ENCODE results near the gene IL18RAP.

IL18RAP gene

DNA sequence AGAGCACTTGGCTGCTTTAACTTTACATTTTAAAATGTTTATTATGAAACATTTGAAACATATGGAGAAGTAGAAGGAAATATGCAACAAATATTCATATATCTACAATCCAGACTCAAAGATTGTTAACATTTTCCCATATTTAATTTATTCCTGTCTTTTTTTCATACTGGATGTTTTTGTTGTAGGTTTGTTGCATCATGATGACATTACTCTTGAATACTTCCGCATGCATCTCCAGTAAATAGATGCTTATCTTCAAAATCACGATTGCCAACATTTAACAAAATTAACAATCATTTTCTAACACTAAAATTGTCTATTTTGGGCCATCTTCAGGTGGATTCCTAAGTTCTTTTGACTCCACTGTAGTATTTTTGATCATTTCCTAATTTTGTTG is 21.1 kb upstream of the IL18RAP start:
- TF ChIP-seq, protein P1, sequence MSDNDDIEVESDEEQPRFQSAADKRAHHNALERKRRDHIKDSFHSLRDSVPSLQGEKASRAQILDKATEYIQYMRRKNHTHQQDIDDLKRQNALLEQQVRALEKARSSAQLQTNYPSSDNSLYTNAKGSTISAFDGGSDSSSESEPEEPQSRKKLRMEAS (IDR thresholded peaks at IDR 0.05), result no peak
- no peak for TF ChIP-seq CREB1 (IDR thresholded peaks at IDR 0.05; ENCODE audit: low read depth)
- no peak for TF ChIP-seq EP300 (IDR thresholded peaks at IDR 0.05; ENCODE audit: borderline replicate concordance)
- no peak for TF ChIP-seq TCF12 (IDR thresholded peaks at IDR 0.05; ENCODE audit: low read depth)
- TF ChIP-seq, protein P2, sequence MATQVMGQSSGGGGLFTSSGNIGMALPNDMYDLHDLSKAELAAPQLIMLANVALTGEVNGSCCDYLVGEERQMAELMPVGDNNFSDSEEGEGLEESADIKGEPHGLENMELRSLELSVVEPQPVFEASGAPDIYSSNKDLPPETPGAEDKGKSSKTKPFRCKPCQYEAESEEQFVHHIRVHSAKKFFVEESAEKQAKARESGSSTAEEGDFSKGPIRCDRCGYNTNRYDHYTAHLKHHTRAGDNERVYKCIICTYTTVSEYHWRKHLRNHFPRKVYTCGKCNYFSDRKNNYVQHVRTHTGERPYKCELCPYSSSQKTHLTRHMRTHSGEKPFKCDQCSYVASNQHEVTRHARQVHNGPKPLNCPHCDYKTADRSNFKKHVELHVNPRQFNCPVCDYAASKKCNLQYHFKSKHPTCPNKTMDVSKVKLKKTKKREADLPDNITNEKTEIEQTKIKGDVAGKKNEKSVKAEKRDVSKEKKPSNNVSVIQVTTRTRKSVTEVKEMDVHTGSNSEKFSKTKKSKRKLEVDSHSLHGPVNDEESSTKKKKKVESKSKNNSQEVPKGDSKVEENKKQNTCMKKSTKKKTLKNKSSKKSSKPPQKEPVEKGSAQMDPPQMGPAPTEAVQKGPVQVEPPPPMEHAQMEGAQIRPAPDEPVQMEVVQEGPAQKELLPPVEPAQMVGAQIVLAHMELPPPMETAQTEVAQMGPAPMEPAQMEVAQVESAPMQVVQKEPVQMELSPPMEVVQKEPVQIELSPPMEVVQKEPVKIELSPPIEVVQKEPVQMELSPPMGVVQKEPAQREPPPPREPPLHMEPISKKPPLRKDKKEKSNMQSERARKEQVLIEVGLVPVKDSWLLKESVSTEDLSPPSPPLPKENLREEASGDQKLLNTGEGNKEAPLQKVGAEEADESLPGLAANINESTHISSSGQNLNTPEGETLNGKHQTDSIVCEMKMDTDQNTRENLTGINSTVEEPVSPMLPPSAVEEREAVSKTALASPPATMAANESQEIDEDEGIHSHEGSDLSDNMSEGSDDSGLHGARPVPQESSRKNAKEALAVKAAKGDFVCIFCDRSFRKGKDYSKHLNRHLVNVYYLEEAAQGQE (IDR thresholded peaks at IDR 0.05; ENCODE audit: low read depth), result no peak
- TF ChIP-seq YY1 (IDR thresholded peaks at IDR 0.05; ENCODE audit: low read depth), result no peak
- no peak for TF ChIP-seq CEBPB (IDR thresholded peaks at IDR 0.05)
- no peak for TF ChIP-seq TEAD4 (IDR thresholded peaks at IDR 0.05)
- TF ChIP-seq EGR1 (IDR thresholded peaks at IDR 0.05), result no peak

DNA sequence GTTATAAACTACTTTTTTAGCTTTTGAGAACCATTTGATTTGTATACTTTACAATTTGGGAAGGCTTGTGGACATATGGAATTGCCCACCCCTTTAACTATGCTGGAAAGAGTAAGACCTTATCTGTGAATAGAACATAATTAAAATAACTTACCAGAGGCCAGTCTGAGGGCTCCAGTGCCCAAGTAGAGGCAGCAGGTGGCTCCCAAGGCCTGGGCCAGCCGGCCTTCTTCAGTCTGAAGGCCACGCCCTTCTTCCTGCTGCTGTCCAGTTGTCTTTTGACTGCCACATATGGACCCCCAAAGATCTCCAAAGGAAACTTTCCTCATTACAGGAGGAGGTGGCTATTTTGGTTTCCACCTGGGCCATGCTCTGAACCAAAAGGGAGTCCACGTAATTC is 12.0 kb upstream of the IL18RAP start:
- TF ChIP-seq EGR1 (IDR thresholded peaks at IDR 0.05), result no peak
- TF ChIP-seq, protein P2 (IDR thresholded peaks at IDR 0.05; ENCODE audit: low read depth), result 0 out of 2 replicates have a peak, but pooled peaks have one; percentile 7

DNA sequence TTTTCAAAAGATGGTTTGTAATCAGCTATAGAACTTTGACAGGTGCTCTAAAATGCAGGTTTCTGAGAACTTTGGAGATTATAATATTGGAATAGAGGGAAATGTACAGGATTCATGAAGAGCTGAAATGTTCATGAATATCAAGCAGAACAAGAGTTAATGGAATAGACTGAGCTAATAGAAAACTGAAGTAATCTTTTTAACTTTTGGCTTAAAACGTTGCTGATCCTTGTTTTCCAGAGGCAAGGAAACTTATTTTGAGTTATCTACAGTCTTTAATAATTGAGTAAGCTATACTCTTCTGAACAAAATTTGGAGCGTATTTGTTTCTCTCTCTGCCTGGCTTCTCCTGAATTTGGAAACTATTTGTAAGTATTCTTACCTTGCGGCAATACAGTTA is 10.8 kb upstream of the IL18RAP start:
- TF ChIP-seq, protein P1 (IDR thresholded peaks at IDR 0.05), result no peak
- TF ChIP-seq EGR1 (IDR thresholded peaks at IDR 0.05), result no peak
- TF ChIP-seq NFIC (IDR thresholded peaks at IDR 0.05), result no peak
- TF ChIP-seq TCF12 (IDR thresholded peaks at IDR 0.05; ENCODE audit: low read depth), result no peak
- no peak for TF ChIP-seq ZBTB7A (IDR thresholded peaks at IDR 0.05; ENCODE audit: low read depth)
- no peak for TF ChIP-seq TAF1 (IDR thresholded peaks at IDR 0.05; ENCODE audit: low read depth)
- no peak for TF ChIP-seq CREB1 (IDR thresholded peaks at IDR 0.05; ENCODE audit: low read depth)
- TF ChIP-seq, protein P3, sequence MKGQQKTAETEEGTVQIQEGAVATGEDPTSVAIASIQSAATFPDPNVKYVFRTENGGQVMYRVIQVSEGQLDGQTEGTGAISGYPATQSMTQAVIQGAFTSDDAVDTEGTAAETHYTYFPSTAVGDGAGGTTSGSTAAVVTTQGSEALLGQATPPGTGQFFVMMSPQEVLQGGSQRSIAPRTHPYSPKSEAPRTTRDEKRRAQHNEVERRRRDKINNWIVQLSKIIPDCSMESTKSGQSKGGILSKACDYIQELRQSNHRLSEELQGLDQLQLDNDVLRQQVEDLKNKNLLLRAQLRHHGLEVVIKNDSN (IDR thresholded peaks at IDR 0.05), result no peak
- no peak for TF ChIP-seq YY1 (IDR thresholded peaks at IDR 0.05; ENCODE audit: low read depth)
- TF ChIP-seq, protein P2 (IDR thresholded peaks at IDR 0.05; ENCODE audit: low read depth), result no peak
- no peak for TF ChIP-seq FOXM1 (IDR thresholded peaks at IDR 0.05; ENCODE audit: borderline replicate concordance, low read depth)
- TF ChIP-seq RAD21 (IDR thresholded peaks at IDR 0.05; ENCODE audit: low read depth), result no peak
- TF ChIP-seq CEBPB (IDR thresholded peaks at IDR 0.05), result no peak
- no peak for TF ChIP-seq TEAD4 (IDR thresholded peaks at IDR 0.05)
- TF ChIP-seq EP300 (IDR thresholded peaks at IDR 0.05; ENCODE audit: borderline replicate concordance), result no peak

DNA sequence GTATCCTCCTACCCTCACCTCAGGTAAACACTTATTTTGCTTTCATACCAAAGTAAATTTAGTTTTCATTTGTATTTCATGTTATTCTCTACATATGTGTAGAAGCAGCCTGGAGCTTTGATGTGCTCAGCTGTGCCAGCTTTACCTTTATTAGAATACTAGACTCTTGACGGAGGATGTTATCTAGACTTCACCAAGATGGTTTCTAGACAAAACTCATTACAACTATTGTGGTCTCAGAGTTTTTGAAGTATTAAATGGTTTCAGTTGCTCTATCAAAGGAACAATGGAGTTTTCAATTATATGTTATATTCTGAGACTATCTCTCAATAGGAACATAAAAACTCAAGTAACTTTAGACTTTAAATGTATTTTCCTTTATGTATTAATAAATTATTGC is 5.0 kb upstream of the IL18RAP start:
- TF ChIP-seq EP300 (IDR thresholded peaks at IDR 0.05; ENCODE audit: borderline replicate concordance) (no peak), YY1 (IDR thresholded peaks at IDR 0.05; ENCODE audit: low read depth) (no peak), ZBTB7A (IDR thresholded peaks at IDR 0.05; ENCODE audit: low read depth) (no peak), CREB1 (IDR thresholded peaks at IDR 0.05; ENCODE audit: low read depth) (no peak), FOXM1 (IDR thresholded peaks at IDR 0.05; ENCODE audit: borderline replicate concordance, low read depth) (no peak), NFIC (IDR thresholded peaks at IDR 0.05) (no peak), EGR1 (IDR thresholded peaks at IDR 0.05) (no peak), TAF1 (IDR thresholded peaks at IDR 0.05; ENCODE audit: low read depth) (no peak), TCF12 (IDR thresholded peaks at IDR 0.05; ENCODE audit: low read depth) (no peak), TEAD4 (IDR thresholded peaks at IDR 0.05) (no peak)
- TF ChIP-seq, protein P3 (IDR thresholded peaks at IDR 0.05), result no peak

DNA sequence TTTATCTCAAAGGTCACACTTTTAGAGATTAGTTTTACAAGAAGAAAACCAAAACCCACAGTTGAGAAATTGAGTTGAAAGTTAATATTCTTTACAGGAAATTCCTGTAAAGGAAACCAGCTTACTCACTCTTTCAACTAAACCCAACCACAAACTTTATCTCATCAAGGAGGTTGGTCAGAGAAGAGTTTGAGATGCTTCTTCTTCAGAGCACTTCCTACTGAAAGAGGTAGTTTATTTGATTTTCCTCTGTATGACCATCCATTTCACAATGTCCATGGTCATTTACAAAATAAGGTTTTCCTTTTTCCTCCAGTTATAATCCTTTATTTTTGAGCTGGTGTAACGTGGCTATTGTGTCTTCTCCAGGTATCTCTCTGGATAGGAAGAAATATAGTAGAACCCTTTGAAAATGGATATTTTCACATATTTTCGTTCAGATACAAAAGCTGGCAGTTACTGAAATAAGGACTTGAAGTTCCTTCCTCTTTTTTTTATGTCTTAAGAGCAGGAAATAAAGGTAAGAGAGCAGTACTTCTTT is 4.5 kb upstream of the IL18RAP start:
- no peak for TF ChIP-seq EP300 (IDR thresholded peaks at IDR 0.05; ENCODE audit: borderline replicate concordance)
- no peak for TF ChIP-seq TCF12 (IDR thresholded peaks at IDR 0.05; ENCODE audit: low read depth)
- TF ChIP-seq TAF1 (IDR thresholded peaks at IDR 0.05; ENCODE audit: low read depth), result no peak
- no peak for TF ChIP-seq ZBTB7A (IDR thresholded peaks at IDR 0.05; ENCODE audit: low read depth)
- TF ChIP-seq YY1 (IDR thresholded peaks at IDR 0.05; ENCODE audit: low read depth), result no peak
- no peak for TF ChIP-seq CREB1 (IDR thresholded peaks at IDR 0.05; ENCODE audit: low read depth)
- TF ChIP-seq, protein P2 (IDR thresholded peaks at IDR 0.05; ENCODE audit: low read depth), result no peak
- TF ChIP-seq CEBPB (IDR thresholded peaks at IDR 0.05), result no peak
- no peak for TF ChIP-seq TEAD4 (IDR thresholded peaks at IDR 0.05)
- TF ChIP-seq NFIC (IDR thresholded peaks at IDR 0.05), result no peak
